Chondrocyte (in vitro differentiated cells): ENCODE data around the gene AFF2. TPM values are rescaled to one million over a fixed set of nuclear protein-coding genes. Genes with fewer than 3 reads are reported as not detected.
"Not testable (repeated sequence)": the region's sequence is repeated elsewhere in the genome, so short reads cannot be mapped to it uniquely, and the experiment has no call there.

Source experiments
- DNase-seq: peaks from one replicate; pipeline ENCODE4 v3.0.0; 2021; ENCODE audit warnings: mixed read lengths, low spot score
- H3K27ac Mint-ChIP-seq: one replicate; pipeline ENCODE4 v1.8.0; 2021; ENCODE audit warnings: mild to moderate bottlenecking, moderate library complexity, mixed read lengths; ENCODE audit not compliant: unreplicated experiment
- H3K27me3 Mint-ChIP-seq: 2 replicates; pipeline ENCODE4 v1.8.0; 2021; ENCODE audit warnings: low read depth, mixed read lengths
- H3K36me3 Mint-ChIP-seq: 2 replicates; pipeline ENCODE4 v1.8.0; 2021; ENCODE audit warnings: low read depth, mixed read lengths
- H3K4me1 Mint-ChIP-seq: 2 replicates; pipeline ENCODE4 v1.8.0; 2021; ENCODE audit warnings: low read depth, mild to moderate bottlenecking, mixed read lengths
- H3K4me3 Mint-ChIP-seq: one replicate; pipeline ENCODE4 v1.8.0; 2021; ENCODE audit warnings: mild to moderate bottlenecking, moderate library complexity, mixed read lengths; ENCODE audit not compliant: unreplicated experiment
- H3K9me3 Mint-ChIP-seq: 2 replicates; pipeline ENCODE4 v1.8.0; 2021; ENCODE audit warnings: low read depth, mixed read lengths
- total RNA-seq: library from RNA; stranded (reverse); gene quantifications from 3 replicates; pipeline ENCODE4 v1.2.1, GENCODE V29; 2021
- TF ChIP-seq, protein P1 (sequence below): fragments of 200-600 bp; sonication (generic); IDR thresholded peaks from 2 replicates; pipeline ENCODE4 v1.5.0; 2021; ENCODE audit warnings: antibody characterized with exemption, mild to moderate bottlenecking, moderate library complexity

AFF2 gene
- total RNA-seq, 1 donor from 2014 or later: 22.4 TPM

DNA sequence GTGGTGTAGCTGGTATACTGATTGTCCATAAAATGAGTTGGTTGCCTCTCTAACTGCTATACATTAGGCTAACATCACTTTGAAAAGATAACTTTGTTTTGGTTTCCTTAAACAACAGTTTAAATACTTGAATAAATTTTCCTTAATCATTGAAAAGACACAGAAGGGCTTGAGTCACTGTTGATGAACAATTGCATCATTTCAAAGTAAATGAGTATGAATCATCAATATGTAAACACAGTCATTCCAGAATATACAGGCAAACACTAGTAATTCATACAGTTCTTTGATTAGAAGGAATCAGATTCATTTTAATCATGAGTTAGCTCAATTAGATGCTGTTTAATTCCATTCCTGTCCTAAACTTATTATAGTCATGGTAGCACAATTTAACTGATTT is 160.6 kb downstream of the AFF2 start:
- no peak for DNase-seq
- Mint-ChIP-seq H3K9me3 (peaks cover 38% of the 10 kb centered on the region), H3K36me3 (peaks cover 1% of the 10 kb centered on the region), H3K4me3 (no peak overlapping the region), H3K27ac (no peak overlapping the region), H3K4me1 (peaks cover 2% of the 10 kb centered on the region), H3K27me3 (no peaks in the 10 kb centered on the region)
- TF ChIP-seq, protein P1, sequence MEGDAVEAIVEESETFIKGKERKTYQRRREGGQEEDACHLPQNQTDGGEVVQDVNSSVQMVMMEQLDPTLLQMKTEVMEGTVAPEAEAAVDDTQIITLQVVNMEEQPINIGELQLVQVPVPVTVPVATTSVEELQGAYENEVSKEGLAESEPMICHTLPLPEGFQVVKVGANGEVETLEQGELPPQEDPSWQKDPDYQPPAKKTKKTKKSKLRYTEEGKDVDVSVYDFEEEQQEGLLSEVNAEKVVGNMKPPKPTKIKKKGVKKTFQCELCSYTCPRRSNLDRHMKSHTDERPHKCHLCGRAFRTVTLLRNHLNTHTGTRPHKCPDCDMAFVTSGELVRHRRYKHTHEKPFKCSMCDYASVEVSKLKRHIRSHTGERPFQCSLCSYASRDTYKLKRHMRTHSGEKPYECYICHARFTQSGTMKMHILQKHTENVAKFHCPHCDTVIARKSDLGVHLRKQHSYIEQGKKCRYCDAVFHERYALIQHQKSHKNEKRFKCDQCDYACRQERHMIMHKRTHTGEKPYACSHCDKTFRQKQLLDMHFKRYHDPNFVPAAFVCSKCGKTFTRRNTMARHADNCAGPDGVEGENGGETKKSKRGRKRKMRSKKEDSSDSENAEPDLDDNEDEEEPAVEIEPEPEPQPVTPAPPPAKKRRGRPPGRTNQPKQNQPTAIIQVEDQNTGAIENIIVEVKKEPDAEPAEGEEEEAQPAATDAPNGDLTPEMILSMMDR: no peak

DNA sequence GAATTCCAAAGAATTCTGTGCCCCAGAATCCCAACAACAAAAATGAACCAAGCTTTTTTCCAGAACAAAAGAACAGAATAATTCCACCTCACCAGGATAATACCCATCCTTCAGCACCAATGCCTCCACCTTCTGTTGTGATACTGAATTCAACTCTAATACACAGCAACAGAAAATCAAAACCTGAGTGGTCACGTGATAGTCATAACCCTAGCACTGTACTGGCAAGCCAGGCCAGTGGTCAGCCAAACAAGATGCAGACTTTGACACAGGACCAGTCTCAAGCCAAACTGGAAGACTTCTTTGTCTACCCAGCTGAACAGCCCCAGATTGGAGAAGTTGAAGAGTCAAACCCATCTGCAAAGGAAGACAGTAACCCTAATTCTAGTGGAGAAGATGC is 161.6 kb downstream of the AFF2 start:
- H3K4me1 Mint-ChIP-seq: peaks cover 2% of the 10 kb centered on the region
- H3K9me3 Mint-ChIP-seq: peaks cover 39% of the 10 kb centered on the region
- H3K27ac Mint-ChIP-seq: no peak overlapping the region
- H3K4me3 Mint-ChIP-seq: no peak overlapping the region
- H3K36me3 Mint-ChIP-seq: peaks cover 1% of the 10 kb centered on the region
- DNase-seq: no peak
- H3K27me3 Mint-ChIP-seq: no peaks in the 10 kb centered on the region
- TF ChIP-seq, protein P1: no peak

DNA sequence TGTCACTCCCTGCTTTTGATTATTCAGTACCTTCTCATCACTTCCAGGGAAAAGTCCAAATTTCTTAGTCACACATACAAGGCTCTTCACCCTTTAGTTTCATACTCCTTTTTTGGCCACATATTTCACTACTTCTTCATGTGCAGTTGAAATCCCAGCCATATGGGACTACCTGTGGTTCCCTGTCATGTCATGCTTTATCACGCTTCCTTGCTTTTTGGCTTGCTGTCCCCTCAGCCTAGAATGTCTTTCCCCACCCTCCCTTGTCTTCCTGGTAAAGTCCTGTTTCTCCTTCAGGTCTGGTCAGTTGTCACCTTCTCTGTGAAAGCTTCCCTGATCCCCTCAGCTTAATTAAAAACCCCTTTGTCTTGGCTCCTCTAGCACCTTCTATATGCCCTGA is 163.8 kb downstream of the AFF2 start:
- Mint-ChIP-seq H3K4me1 (no peaks in the 10 kb centered on the region), H3K36me3 (peaks cover 5% of the 10 kb centered on the region), H3K27ac (no peak overlapping the region), H3K4me3 (no peak overlapping the region), H3K9me3 (peaks cover 43% of the 10 kb centered on the region), H3K27me3 (no peaks in the 10 kb centered on the region)
- no peak for DNase-seq
- TF ChIP-seq, protein P1: no peak

DNA sequence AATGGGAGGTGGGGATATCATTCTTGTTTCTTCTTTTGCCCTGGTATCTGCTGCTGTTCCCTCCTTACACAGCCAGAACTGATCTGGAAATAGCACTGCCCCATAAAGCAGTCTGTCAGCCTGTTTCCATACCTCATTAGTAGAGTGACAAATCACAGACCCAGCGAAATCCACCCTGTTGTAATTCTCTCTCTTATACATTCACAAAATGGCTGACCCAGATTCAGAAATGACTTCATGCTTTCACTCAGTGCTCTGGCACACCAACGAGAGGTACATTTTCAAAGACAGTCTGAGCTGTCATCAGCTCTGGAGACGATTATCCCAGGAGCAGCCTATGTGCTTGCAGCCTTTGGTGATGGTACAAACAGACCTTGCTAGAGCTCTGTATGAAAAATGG is 164.6 kb downstream of the AFF2 start:
- no peaks in the 10 kb centered on the region for H3K27me3 Mint-ChIP-seq
- H3K4me1 Mint-ChIP-seq: no peaks in the 10 kb centered on the region

DNA sequence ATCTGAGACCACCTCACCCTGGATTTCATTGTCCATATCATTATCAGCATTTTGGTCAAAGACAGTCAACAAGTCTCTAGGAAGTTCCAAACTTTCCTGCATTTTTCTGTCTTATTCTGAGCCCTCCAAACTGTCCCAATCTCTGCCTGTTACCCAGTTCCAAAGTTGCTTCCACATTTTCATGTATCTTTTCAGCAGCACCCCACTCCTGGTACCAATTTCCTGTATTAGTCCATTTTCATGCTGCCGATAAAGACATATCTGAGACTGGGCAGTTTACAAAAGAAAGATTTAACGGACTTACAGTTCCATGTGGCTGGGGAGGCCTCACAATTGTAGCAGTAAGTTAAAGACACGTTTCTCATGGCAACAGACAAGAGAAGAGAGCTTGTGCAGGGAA is 168.8 kb downstream of the AFF2 start:
- not testable (repeated sequence) for H3K4me3 Mint-ChIP-seq, H3K4me1 Mint-ChIP-seq, H3K27ac Mint-ChIP-seq, DNase-seq, H3K27me3 Mint-ChIP-seq, H3K36me3 Mint-ChIP-seq
- H3K9me3 Mint-ChIP-seq: peaks cover 44% of the 10 kb centered on the region

More for the DNA sequence above, 164.6 kb downstream of the AFF2 start:
- DNase-seq: no peak
- no peak overlapping the region for H3K4me3 Mint-ChIP-seq
- H3K36me3 Mint-ChIP-seq: peaks cover 7% of the 10 kb centered on the region
- H3K9me3 Mint-ChIP-seq: peaks cover 50% of the 10 kb centered on the region
- no peak overlapping the region for H3K27ac Mint-ChIP-seq
- TF ChIP-seq, protein P1: no peak

DNA sequence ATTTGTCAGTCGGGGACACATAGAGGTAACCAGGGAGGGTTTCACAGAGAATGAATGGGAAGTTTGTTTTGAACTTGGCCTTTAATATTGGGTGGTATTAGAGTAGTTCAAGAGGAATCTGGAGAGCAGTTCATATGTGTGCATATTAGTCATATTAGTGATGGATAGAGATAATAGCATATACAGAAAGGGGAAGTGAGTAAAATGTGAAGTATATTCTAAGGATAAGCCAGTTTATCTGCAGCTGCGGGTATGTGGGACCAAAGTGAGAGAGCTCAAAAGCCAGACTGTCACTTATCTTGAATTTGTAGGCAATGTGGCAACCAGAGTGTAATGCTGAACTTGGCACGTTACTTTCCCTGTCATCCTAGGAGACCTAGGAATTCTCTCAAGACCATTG is 169.9 kb downstream of the AFF2 start:
- H3K9me3 Mint-ChIP-seq: peaks cover 44% of the 10 kb centered on the region
- no peak overlapping the region for H3K4me3 Mint-ChIP-seq
- DNase-seq: no peak
- no peak overlapping the region for H3K27ac Mint-ChIP-seq
- H3K4me1 Mint-ChIP-seq: no peaks in the 10 kb centered on the region
- TF ChIP-seq, protein P1: no peak
- H3K36me3 Mint-ChIP-seq: peaks cover 6% of the 10 kb centered on the region
- no peaks in the 10 kb centered on the region for H3K27me3 Mint-ChIP-seq
